Measurements from ENCODE around the gene RNGTT. TPM values are rescaled to one million over a fixed set of nuclear protein-coding genes. Genes with fewer than 3 reads are reported as not detected.

The RNGTT gene
- total RNA-seq, 1 experiment from 2014 or later: 15.7 TPM

GRCh38 chr6:88637761-88638545 lies 325.5 kb downstream of the RNGTT start:
- no TSS peak for BruUV-seq (replicated peaks)
- DNase-seq (no peak), ATAC-seq (no peak)
- Histone ChIP-seq H3K79me2 (ENCODE audit: low read length) (no peaks in the 10 kb centered on the region), H3K36me3 (ENCODE audit: low read depth, low read length) (no peaks in the 10 kb centered on the region), H4K20me1 (ENCODE audit: low read length) (no peaks in the 10 kb centered on the region), H3K9me2 (replicated peaks; ENCODE audit: low read length) (no peaks in the 10 kb centered on the region), H3K9me3 (ENCODE audit: low read length) (no peaks in the 10 kb centered on the region), H3K27ac (ENCODE audit: low read length) (no peak overlapping the region), H2AFZ (ENCODE audit: low read length) (no peak overlapping the region), H3K4me3 (ENCODE audit: low read length) (no peak overlapping the region), H3K27me3 (ENCODE audit: low read length) (no peaks in the 10 kb centered on the region), H3F3A (ENCODE audit: low read length, unreplicated experiment) (no peaks in the 10 kb centered on the region), H3K4me1 (ENCODE audit: insufficient read depth, low read length) (no peaks in the 10 kb centered on the region), H3K4me2 (ENCODE audit: low read length) (no peak overlapping the region), H3K9ac (ENCODE audit: low read length) (no peak overlapping the region)
- TF ChIP-seq CTCF (conservative IDR thresholded peaks at IDR 0.05; ENCODE audit: low read depth, low read length): no peak
- no peak for TF ChIP-seq EZH2 (IDR thresholded peaks at IDR 0.05; ENCODE audit: low read length, unreplicated experiment)
- no peak for TF ChIP-seq EZH2phosphoT487 (IDR thresholded peaks at IDR 0.05; ENCODE audit: borderline replicate concordance, low read length)
- POLR2A ChIA-PET (ENCODE audit: unreplicated experiment): no interaction called here
- intact Hi-C loops (cut with micrococcal nuclease): no loop called here
- CTCF ChIA-PET: no interaction called here

- Histone ChIP-seq H3K9me2 (replicated peaks; ENCODE audit: low read length) (no peaks in the 10 kb centered on the region), H3K4me2 (ENCODE audit: low read length) (no peak overlapping the region), H2AFZ (ENCODE audit: low read length) (no peak overlapping the region), H3F3A (ENCODE audit: low read length, unreplicated experiment) (no peaks in the 10 kb centered on the region), H4K20me1 (ENCODE audit: low read length) (no peaks in the 10 kb centered on the region), H3K9ac (ENCODE audit: low read length) (no peak overlapping the region), H3K27me3 (ENCODE audit: low read length) (no peaks in the 10 kb centered on the region), H3K9me3 (ENCODE audit: low read length) (no peaks in the 10 kb centered on the region), H3K4me1 (ENCODE audit: insufficient read depth, low read length) (no peaks in the 10 kb centered on the region), H3K79me2 (ENCODE audit: low read length) (no peaks in the 10 kb centered on the region), H3K4me3 (ENCODE audit: low read length) (no peak overlapping the region), H3K36me3 (ENCODE audit: low read depth, low read length) (no peaks in the 10 kb centered on the region), H3K27ac (ENCODE audit: low read length) (no peak overlapping the region)
- ChIA-PET CTCF (no interaction called here), POLR2A (ENCODE audit: unreplicated experiment) (no interaction called here)
- ATAC-seq: no peak
- no peak for DNase-seq
- BruUV-seq (replicated peaks): no TSS peak
- TF ChIP-seq EZH2phosphoT487 (IDR thresholded peaks at IDR 0.05; ENCODE audit: borderline replicate concordance, low read length): no peak
- no peak for TF ChIP-seq CTCF (conservative IDR thresholded peaks at IDR 0.05; ENCODE audit: low read depth, low read length)
- TF ChIP-seq EZH2 (IDR thresholded peaks at IDR 0.05; ENCODE audit: low read length, unreplicated experiment): no peak
- intact Hi-C loops (cut with micrococcal nuclease): no loop called here
Measured at GRCh38 chr6:88636871-88637270, 326.5 kb downstream of the RNGTT start.

- H3K9me2 ChIP-seq (replicated peaks; ENCODE audit: low read length): no peaks in the 10 kb centered on the region
- no TSS peak for BruUV-seq (replicated peaks)
- H4K20me1 ChIP-seq (ENCODE audit: low read length): no peaks in the 10 kb centered on the region
- TF ChIP-seq EZH2 (IDR thresholded peaks at IDR 0.05; ENCODE audit: low read length, unreplicated experiment): no peak
- TF ChIP-seq EZH2phosphoT487 (IDR thresholded peaks at IDR 0.05; ENCODE audit: borderline replicate concordance, low read length): no peak
- TF ChIP-seq CTCF (conservative IDR thresholded peaks at IDR 0.05; ENCODE audit: low read depth, low read length): no peak
- H3K27me3 ChIP-seq (ENCODE audit: low read length): no peaks in the 10 kb centered on the region
- CTCF ChIA-PET: no interaction called here
- no peak overlapping the region for H3K4me2 ChIP-seq (ENCODE audit: low read length)
- H2AFZ ChIP-seq (ENCODE audit: low read length): no peak overlapping the region
- DNase-seq (no peak), ATAC-seq (no peak)
- no peak overlapping the region for H3K9ac ChIP-seq (ENCODE audit: low read length)
- POLR2A ChIA-PET (ENCODE audit: unreplicated experiment): no interaction called here
- intact Hi-C loops (cut with micrococcal nuclease): no loop called here
- no peak overlapping the region for H3K27ac ChIP-seq (ENCODE audit: low read length)
- H3K9me3 ChIP-seq (ENCODE audit: low read length): no peaks in the 10 kb centered on the region
- no peaks in the 10 kb centered on the region for H3F3A ChIP-seq (ENCODE audit: low read length, unreplicated experiment)
- H3K4me3 ChIP-seq (ENCODE audit: low read length): no peak overlapping the region
- no peaks in the 10 kb centered on the region for H3K4me1 ChIP-seq (ENCODE audit: insufficient read depth, low read length)
- no peaks in the 10 kb centered on the region for H3K79me2 ChIP-seq (ENCODE audit: low read length)
- no peaks in the 10 kb centered on the region for H3K36me3 ChIP-seq (ENCODE audit: low read depth, low read length)
Measured at GRCh38 chr6:88633782-88634181, 329.6 kb downstream of the RNGTT start.

Data from PC-3 (cell line).